CD4-positive, alpha-beta T cell (primary cell): Measurements from ENCODE around the gene GLMN. TPM values are rescaled to one million over a fixed set of nuclear protein-coding genes. Genes with fewer than 3 reads are reported as not detected.
A peak's percentile ranks its signal among the peaks of the same experiment; 100 is the strongest.

Source experiments
- ATAC-seq: fragments of 200-7000 bp; cut with Tn5 transposase; one replicate; pipeline ENCODE4 v1.10.0; 2022; ENCODE audit warnings: mild to moderate bottlenecking; ENCODE audit not compliant: poor library complexity
- CTCF ChIA-PET: fragments of 350-600 bp; sonication (Branson Sonifier 250); formaldehyde crosslinking; loops from one replicate; lab custom pipeline; 2021; ENCODE audit warnings: antibody characterized with exemption, inconsistent platforms; lab: Charles Lee
- POLR2A ChIA-PET: fragments of 350-600 bp; sonication (Branson Sonifier 250); formaldehyde crosslinking; loops from one replicate; lab custom pipeline; 2021; ENCODE audit warnings: antibody characterized with exemption, inconsistent platforms; lab: Charles Lee
- DNase-seq, 14 experiments: peaks; one replicate each; pipeline ENCODE4 v3.0.0-alpha.2; 2013 to 2020; ENCODE audit warnings: mixed read lengths in 2 of 14
- H3K27ac ChIP-seq, 2 donors: one replicate each; pipeline versions ENCODE4 v1.5.1 to v1.7.0; 2013; ENCODE audit warnings: low read length in 2 of 2, low read depth in 1 of 2, mild to moderate bottlenecking in 1 of 2
- H3K27me3 ChIP-seq, 2 experiments: 1 replicate in 1 of 2; 2 replicates in 1 of 2; pipeline versions ENCODE4 v1.6.1 to v1.7.0; 2013; ENCODE audit warnings: low read length in 2 of 2, control low read depth in 1 of 2, mild to moderate bottlenecking in 1 of 2, moderate library complexity in 1 of 2; ENCODE audit not compliant: insufficient read depth in 2 of 2, control insufficient read depth in 1 of 2
- H3K36me3 ChIP-seq: one replicate; pipeline ENCODE4 v1.6.1; 2013; ENCODE audit warnings: low read length, control low read depth; ENCODE audit not compliant: insufficient read depth
- H3K4me1 ChIP-seq: one replicate; pipeline ENCODE4 v1.6.1; 2013; ENCODE audit warnings: low read length, control low read depth; ENCODE audit not compliant: insufficient read depth
- H3K4me3 ChIP-seq: one replicate; pipeline ENCODE4 v1.5.1; 2013; ENCODE audit warnings: mild to moderate bottlenecking, low read length, moderate library complexity
- H3K9me3 ChIP-seq, 2 experiments: 1 replicate in 1 of 2; 2 replicates in 1 of 2; pipeline versions ENCODE4 v1.6.1 to v1.7.0; 2013; ENCODE audit warnings: low read length in 2 of 2, mild to moderate bottlenecking in 2 of 2, control low read depth in 1 of 2, moderate library complexity in 1 of 2; ENCODE audit not compliant: control insufficient read depth in 1 of 2, insufficient read depth in 1 of 2
- H3K27ac Mint-ChIP-seq: one replicate; pipeline ENCODE4 v1.8.0; 2020; ENCODE audit warnings: mixed read lengths
- H3K27me3 Mint-ChIP-seq: one replicate; pipeline ENCODE4 v1.8.0; 2021; ENCODE audit warnings: mixed read lengths
- H3K36me3 Mint-ChIP-seq: one replicate; pipeline ENCODE4 v1.8.0; 2021; ENCODE audit warnings: low read depth, mixed read lengths
- H3K4me1 Mint-ChIP-seq: one replicate; pipeline ENCODE4 v1.8.0; 2021; ENCODE audit warnings: low read depth, mixed read lengths
- H3K4me3 Mint-ChIP-seq: one replicate; pipeline ENCODE4 v1.8.0; 2020; ENCODE audit warnings: mild to moderate bottlenecking, mixed read lengths
- H3K9me3 Mint-ChIP-seq: one replicate; pipeline ENCODE4 v1.8.0; 2020; ENCODE audit warnings: mixed read lengths
- CTCF ChIP-seq: fragments of 200-600 bp; IDR thresholded peaks from one replicate; pipeline ENCODE4 v1.8.0; 2022; ENCODE audit warnings: antibody characterized with exemption, mild to moderate bottlenecking
- intact Hi-C, 2 experiments: fragments of 100-400 bp; cut with DNase I in 1 of 2; cut with micrococcal nuclease in 1 of 2; formaldehyde crosslinking; loops; one replicate each; pipeline versions ENCODE4 v1.15.1 to v1.9.0; 2023 to 2025; cut with DNase I, micrococcal nuclease
- total RNA-seq, 174 experiments: library from RNA in 2 of 174; stranded (reverse) in 2 of 174; gene quantifications; one replicate each; pipeline ENCODE4 v1.2.3 and lab custom pipeline; 2021 to 2026

The GLMN gene
- total RNA-seq, 2 experiments from 2014 or later = 7.7 to 11.7 TPM

GRCh38 chr1:92307980-92308379 is 9.2 kb upstream of the GLMN start:
- H3K27ac Mint-ChIP-seq = no peak overlapping the region
- no peaks in the 10 kb centered on the region for H3K27me3 ChIP-seq
- H3K4me1 Mint-ChIP-seq = peaks cover 24% of the 10 kb centered on the region
- CTCF ChIA-PET = interaction anchor here (1.5 kb wide), 1 partner anchor 176 kb away, joined by 3 read pairs; no protein-coding TSS in a partner anchor
- H3K9me3 Mint-ChIP-seq = no peaks in the 10 kb centered on the region
- H3K9me3 ChIP-seq = peaks cover 0 to 4% of the 10 kb centered on the region in 2 experiments
- POLR2A ChIA-PET = no interaction called here
- peaks cover 11% of the 10 kb centered on the region for H3K4me1 ChIP-seq
- DNase-seq (no peak), ATAC-seq (no peak)
- H3K36me3 Mint-ChIP-seq = peaks cover 66% of the 10 kb centered on the region
- H3K27ac ChIP-seq = no peak overlapping the region
- intact Hi-C loops = loop anchor here in 1 of 2 experiments (10.0 kb wide), 1 partner anchor 503 kb away; no protein-coding TSS in a partner anchor
- no peak overlapping the region for H3K4me3 Mint-ChIP-seq
- H3K36me3 ChIP-seq = peaks cover 36% of the 10 kb centered on the region
- no peaks in the 10 kb centered on the region for H3K27me3 Mint-ChIP-seq
- H3K4me3 ChIP-seq = no peak overlapping the region
- no peak for TF ChIP-seq CTCF

GRCh38 chr1:92306020-92306419 is 7.2 kb upstream of the GLMN start:
- Mint-ChIP-seq H3K4me3 (no peak overlapping the region), H3K27me3 (no peaks in the 10 kb centered on the region), H3K4me1 (peaks cover 16% of the 10 kb centered on the region), H3K9me3 (no peaks in the 10 kb centered on the region), H3K27ac (no peak overlapping the region), H3K36me3 (peaks cover 55% of the 10 kb centered on the region)
- Histone ChIP-seq H3K4me3 (no peak overlapping the region), H3K27ac (no peak overlapping the region), H3K9me3 (no peaks in the 10 kb centered on the region), H3K4me1 (peaks cover under 1% of the 10 kb centered on the region), H3K36me3 (peaks cover 36% of the 10 kb centered on the region), H3K27me3 (no peaks in the 10 kb centered on the region)
- DNase-seq (no peak), ATAC-seq (no peak)
- CTCF ChIA-PET = interaction anchor here (1.7 kb wide), 1 partner anchor 10 kb away, joined by 4 read pairs; no protein-coding TSS in a partner anchor
- intact Hi-C loops = loop anchor here in 1 of 2 experiments (10.0 kb wide), 1 partner anchor 501 kb away; no protein-coding TSS in a partner anchor
- TF ChIP-seq CTCF = no peak
- POLR2A ChIA-PET = no interaction called here

- Mint-ChIP-seq H3K4me1 (peaks cover 46% of the 10 kb centered on the region), H3K4me3 (peak overlapping the region; percentile 42), H3K9me3 (no peaks in the 10 kb centered on the region), H3K27ac (no peak overlapping the region), H3K27me3 (no peaks in the 10 kb centered on the region), H3K36me3 (peaks cover 46% of the 10 kb centered on the region)
- Histone ChIP-seq H3K27me3 (no peaks in the 10 kb centered on the region), H3K36me3 (peaks cover 30% of the 10 kb centered on the region), H3K4me1 (peaks cover 12% of the 10 kb centered on the region), H3K27ac (no peak overlapping the region), H3K9me3 (no peaks in the 10 kb centered on the region), H3K4me3 (no peak overlapping the region)
- ChIA-PET CTCF (interaction anchor here (4.0 kb wide), 1 partner anchor 9 kb away, joined by 16 read pairs; no protein-coding TSS in a partner anchor), POLR2A (interaction anchor here (0.7 kb wide), 1 partner anchor 144 kb away, joined by 3 read pairs; no protein-coding TSS in a partner anchor)
- ATAC-seq (no peak), DNase-seq (no peak)
- no peak for TF ChIP-seq CTCF
- intact Hi-C loops = loop anchor here (5.0 to 10.0 kb wide), 2 partner anchors 496 to 881 kb away; partner anchors contain the start of genes CCDC18 (in 1 of the 2) and TMED5 (in 1 of the 2)
Measured at GRCh38 chr1:92301021-92301420, 2.2 kb upstream of the GLMN start.
